HG03159 (cell line): Measurements from ENCODE around the gene CHRM1.
"Not testable (repeated sequence)": the region's sequence is repeated elsewhere in the genome, so short reads cannot be mapped to it uniquely, and the experiment has no call there.

Source experiments
- ATAC-seq: cut with Tn5 transposase; IDR thresholded peaks from one replicate; pipeline ENCODE4 v1.9.1; 2021; ENCODE audit warnings: mild to moderate bottlenecking, moderate library complexity; ENCODE audit not compliant: unreplicated experiment

CHRM1 gene, protein sequence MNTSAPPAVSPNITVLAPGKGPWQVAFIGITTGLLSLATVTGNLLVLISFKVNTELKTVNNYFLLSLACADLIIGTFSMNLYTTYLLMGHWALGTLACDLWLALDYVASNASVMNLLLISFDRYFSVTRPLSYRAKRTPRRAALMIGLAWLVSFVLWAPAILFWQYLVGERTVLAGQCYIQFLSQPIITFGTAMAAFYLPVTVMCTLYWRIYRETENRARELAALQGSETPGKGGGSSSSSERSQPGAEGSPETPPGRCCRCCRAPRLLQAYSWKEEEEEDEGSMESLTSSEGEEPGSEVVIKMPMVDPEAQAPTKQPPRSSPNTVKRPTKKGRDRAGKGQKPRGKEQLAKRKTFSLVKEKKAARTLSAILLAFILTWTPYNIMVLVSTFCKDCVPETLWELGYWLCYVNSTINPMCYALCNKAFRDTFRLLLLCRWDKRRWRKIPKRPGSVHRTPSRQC

DNA sequence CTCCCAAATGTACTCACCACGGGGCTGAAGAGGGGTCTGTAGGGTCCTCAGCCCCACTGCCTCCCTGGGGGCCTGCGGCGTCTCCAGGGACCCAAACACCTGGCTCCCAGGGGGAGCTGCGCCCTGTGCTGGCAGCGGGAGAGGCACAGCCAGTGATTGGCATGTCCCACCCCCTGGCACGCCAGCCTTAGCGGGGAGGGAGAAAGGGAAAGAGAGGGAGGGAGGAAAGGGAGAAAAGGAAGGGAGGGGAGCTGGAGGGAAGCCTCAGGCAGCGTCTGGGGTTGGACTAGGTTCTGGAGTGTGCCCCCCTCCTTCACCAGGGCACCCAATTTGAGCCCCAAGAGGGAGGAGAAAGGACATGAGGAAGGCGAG lies at the start of gene CHRM1:
Gene CHRM1, minus strand, starts transcription at position 163 of the 372 bp plus-strand sequence. CDS start 10,263 bp downstream, outside the sequence.
- no peak for ATAC-seq

- no peak for ATAC-seq
Measured at GRCh38 chr11:62965574-62965973, 44.4 kb upstream of the CHRM1 start.

DNA sequence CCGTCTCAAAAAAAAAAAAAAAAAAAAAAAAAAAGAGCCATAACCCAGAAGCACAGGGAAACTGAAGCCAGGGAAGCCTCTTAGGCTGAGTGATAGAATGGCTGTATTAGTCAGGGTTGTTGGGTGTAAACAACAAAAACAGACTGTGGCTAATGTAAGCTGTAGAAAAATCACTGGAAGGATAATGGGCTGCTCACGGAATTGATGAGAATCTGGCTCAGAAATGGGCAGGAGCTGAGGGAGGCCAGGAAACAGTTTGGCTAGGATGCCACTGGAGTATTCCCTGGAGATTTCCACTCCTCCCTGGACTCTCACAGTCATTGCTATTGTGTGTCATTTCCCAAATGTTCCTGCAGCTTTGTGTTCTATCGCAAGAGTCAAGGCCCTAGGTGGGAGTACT lies 41.2 kb upstream of the CHRM1 start:
- ATAC-seq = no peak

GRCh38 chr11:62961017-62961570 lies 39.9 kb upstream of the CHRM1 start:
- ATAC-seq = no peak

GRCh38 chr11:62959422-62959980 lies 38.3 kb upstream of the CHRM1 start:
- ATAC-seq = no peak

GRCh38 chr11:62958547-62959421 lies 37.6 kb upstream of the CHRM1 start:
- no peak for ATAC-seq

DNA sequence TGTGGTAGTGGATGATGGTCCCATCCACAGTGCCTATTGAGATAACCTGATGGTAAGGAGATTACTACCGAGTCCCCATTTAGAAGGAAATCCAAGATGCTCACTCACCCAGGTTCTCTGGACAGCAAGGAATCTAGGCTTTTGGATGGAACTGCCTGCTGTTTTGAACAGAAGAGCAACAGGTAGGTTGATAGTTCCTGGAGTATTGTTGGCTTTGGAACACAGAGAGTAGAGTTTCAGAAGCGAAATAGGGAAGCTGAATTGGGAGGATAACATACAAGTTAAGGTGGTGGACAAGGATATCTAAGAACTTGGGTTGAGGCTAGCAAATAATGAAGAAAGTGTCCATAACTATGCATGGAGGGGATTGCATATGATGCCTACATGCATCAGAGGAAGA lies 36.0 kb upstream of the CHRM1 start:
- ATAC-seq = no peak

- ATAC-seq = no peak
Measured at GRCh38 chr11:62954478-62954877, 33.3 kb upstream of the CHRM1 start.

GRCh38 chr11:62953811-62954210 lies 32.6 kb upstream of the CHRM1 start:
- ATAC-seq = no peak

DNA sequence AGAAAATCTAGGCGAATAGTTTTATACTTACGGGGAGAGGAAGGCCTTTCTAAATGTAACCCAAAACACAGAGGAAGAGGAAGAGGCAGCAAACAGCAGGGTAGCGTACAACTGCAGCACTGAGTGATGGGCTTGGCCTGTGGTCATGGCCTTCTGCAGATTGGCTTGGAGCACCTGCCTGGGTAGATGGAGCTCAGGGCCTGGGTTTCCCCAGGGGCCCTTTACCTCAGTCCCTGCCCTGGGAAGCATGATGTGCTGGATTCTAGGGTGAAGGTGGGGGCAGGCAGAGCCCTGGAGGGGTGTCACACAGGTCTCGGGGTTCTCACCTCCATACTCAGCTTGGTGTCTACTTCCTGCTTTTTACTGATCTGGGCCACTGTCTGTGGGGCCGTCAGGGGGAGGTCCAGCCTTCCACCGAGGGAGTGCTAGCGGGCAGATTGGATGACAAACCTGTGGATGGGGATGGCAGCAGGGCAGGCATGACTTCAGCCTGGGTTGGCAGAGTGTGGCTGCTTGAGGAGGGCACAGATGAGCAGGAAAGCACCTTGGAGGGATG lies 27.7 kb upstream of the CHRM1 start:
- ATAC-seq = no peak

DNA sequence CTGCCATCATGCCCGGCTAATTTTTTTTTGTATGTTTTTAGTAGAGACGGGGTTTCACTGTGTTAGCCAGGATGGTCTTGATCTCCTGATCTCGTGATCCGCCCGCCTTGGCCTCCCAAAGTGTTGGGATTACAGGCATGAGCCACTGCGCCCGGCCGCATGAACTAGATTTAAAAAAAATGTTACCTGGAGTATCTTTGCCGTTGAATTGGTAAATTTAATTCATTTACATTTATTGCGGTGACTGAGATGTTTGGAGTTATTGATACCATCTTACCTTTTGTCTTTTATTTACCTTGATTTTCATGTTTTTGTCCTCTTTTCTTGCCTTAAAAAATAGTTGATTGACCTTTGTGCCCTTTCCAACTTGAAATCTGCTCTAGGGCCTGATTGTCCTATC lies 24.4 kb upstream of the CHRM1 start:
- ATAC-seq = not testable (repeated sequence)

DNA sequence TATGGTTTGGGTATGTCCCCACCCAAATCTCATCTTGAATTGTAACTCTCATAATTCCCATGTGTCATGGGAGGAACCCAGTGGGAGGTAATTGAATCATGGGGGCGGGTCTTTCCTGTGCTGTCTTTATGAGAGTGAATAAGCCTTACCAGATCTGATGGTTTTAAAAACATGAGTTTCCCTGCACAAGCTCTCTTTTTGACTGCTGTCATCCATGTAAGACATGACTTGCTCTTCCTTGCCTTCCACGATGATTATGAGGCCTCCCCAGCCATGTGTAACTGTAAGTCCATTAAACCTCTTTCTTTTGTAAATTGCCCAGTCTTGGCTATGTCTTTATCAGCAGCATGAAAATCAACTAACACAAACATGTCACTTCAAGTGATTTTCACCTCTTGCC lies 16.4 kb upstream of the CHRM1 start:
- not testable (repeated sequence) for ATAC-seq

- no peak for ATAC-seq
Measured at GRCh38 chr11:62934496-62934785, 13.3 kb upstream of the CHRM1 start.

DNA sequence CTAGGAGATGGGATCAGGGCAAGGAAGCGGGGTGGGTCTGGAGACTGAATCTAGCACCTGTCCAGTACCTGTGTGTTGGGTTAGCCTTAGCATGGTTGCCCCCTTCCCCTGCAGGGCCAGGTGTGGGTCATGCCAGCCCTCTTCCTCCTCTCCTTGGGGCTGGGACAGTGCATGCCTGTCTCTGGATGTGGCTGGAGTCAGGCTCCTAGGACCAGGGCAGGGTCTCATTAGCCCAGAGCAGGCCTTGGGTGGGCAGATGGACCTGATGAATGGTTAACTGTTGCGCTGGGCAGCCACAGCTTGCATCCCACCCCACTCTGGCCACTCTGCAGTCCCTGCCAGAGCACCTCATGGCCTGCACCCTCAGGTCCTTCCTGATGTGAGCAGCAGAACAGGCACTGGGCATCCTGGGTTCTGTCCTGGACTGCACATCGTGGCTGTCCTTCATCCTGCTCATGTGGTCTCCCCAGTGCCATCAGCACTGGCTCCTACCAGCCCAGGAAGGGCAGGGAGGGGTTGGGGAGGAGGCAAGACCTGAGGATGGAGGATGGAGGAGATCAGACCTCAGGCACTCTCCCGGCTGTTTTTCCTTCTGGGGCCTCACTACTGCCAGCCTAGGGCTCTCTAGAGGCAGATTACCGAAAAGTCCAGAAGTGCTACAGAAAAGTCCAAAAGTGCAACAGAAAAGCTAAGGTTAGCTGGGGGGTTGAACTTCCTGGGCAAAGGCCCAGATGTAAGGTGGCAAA lies 12.8 kb upstream of the CHRM1 start:
- no peak for ATAC-seq

DNA sequence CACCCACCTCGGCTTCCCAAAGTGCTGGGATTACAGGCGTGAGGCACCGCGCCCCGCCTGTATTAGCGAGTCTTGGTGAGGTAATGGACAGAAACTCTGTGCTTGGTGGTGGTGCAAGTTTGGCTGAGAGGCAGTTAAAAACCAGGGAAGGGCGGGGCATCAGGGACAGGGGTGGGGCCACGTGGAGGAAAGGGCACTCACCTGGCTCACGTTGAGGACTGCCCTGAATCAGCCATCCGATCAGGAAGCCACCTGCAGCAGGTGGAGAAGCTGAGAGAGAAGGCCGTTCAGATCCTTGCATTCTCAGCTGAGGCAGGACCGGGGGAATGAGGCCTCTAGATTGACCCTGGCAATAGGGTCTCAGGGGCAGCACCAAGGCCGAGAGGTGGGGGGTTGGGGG lies 12.1 kb upstream of the CHRM1 start:
- ATAC-seq = no peak

DNA sequence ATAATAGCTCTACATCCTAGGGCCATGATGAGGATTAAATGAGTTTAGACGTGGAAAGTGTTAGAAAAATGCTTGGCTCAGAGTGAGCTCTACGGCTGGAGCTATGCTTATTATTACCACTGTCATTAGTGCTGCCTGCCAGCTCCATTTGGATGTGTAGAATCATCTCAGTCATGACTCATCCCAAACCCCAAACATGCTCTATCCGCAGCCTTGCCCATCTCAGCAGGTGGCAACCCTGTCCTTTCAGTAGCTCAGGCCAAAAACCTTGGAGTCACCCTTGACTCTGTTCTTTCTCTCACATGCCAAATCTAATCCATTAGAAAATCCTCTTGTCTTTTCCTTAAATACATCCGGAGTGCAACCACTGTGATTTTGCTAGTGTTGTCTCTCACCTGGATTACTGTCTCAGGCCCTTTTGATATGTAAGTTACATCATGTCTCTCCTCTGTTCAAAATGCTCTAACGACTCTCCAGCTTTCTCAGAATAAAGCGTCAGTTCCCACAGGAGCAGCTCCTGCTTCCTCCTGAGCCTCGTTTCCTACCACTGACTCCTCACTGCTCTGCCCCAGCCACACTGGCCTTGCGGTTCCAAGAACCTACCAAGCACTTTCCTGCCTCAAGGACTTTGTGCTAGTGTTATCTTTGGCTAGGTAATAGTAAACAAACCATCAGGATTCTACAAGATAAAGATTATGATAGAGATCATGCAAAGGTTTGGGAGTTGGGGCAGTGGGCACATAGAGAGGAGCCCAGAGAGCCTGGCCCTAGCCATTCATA lies 10.5 kb upstream of the CHRM1 start:
- no peak for ATAC-seq

DNA sequence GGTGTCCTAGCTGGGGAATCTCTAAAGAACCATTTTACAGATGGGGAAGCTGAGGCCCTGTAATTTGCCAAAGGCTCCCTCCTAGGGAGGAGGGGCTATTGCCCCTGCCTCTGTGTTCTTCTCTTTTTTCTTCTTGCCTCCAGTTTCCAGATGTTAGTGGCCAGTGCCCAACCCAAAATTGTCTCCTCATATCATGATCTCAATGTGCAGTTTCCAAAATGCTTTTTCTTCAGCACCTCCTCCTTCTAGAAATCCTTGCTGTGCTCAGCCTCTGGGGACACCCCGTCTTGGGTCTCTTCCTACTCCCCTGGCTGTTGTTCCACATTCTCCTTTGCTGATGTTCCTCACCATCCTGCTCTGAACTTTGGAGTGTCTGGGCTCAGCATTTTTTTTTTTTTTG lies 9.5 kb upstream of the CHRM1 start:
- ATAC-seq = no peak

DNA sequence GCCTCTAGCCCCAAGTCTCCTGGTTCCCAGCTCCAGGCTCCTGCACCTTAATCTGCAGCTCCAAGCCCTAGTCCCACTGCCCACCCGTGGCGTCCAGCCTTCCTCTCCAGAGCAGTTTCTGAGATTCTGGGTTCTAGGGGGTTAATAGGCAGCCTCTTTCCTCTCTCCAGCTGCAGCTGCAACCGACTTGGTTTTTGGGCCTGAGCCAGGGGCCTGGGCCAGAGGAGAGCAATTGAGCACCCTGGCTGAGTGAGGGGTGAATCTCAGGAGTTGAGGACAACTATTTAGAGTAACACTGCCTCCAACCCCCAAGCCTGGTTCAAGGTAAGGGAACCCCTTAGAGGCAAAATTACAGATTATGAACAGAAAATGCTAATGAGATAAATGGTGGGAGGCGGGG lies 9.0 kb upstream of the CHRM1 start:
- ATAC-seq = no peak

DNA sequence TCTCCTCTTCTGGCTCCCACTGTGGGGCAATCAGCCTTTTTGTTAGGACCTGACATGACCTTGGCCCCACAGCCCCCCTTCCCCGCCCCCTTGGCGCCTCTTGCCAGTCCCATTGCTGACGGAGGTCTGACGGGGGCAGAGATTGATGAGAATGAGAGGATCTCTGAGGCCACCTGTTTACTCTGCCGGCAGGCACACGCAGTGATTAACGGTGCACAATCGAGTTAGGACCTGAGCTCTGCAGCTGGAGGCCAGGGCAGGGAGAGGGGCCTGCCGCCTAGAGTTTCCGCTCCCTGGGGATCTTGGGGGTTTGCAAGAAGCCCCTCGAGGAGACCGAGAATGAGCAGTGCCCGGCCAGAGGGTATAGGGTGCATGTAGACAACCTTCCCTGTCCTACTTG lies 6.8 kb upstream of the CHRM1 start:
- no peak for ATAC-seq
